Measurements from ENCODE around the gene SORCS1. TPM values are rescaled to one million over a fixed set of nuclear protein-coding genes. Genes with fewer than 3 reads are reported as not detected.

Gene SORCS1
- total and polyA plus RNA-seq, 2 experiments from 2014 or later, result 2.9 to 8.9 TPM

- DNase-seq (ENCODE audit: low spot score) (no peak), ATAC-seq (peak; percentile 80)
- H3K27me3 ChIP-seq (ENCODE audit: insufficient read depth), result no peaks in the 10 kb centered on the region
These were observed 151.1 kb downstream of the SORCS1 start for GRCh38 chr10:107013258-107014006.

More at GRCh38 chr10:107013258-107014006, 151.1 kb downstream of the SORCS1 start:
- Histone ChIP-seq H3K4me3 (no peak overlapping the region), H2AFZ (no peak overlapping the region), H3K79me2 (replicated peaks; ENCODE audit: insufficient read depth) (no peaks in the 10 kb centered on the region), H3K27ac (ENCODE audit: low read depth) (no peak overlapping the region), H3K4me1 (ENCODE audit: insufficient read depth) (peaks cover 3% of the 10 kb centered on the region; the same call in 1 of the 2 replicates), H3K4me2 (no peak overlapping the region), H4K20me1 (replicated peaks; ENCODE audit: insufficient read depth) (no peaks in the 10 kb centered on the region), H3F3A (replicated peaks; ENCODE audit: low read depth) (no peaks in the 10 kb centered on the region), H3K36me3 (ENCODE audit: insufficient read depth) (no peaks in the 10 kb centered on the region; the same call in 1 of the 2 replicates), H3K9me2 (ENCODE audit: insufficient read depth) (no peaks in the 10 kb centered on the region)
- Mint-ChIP-seq H3K4me1 (peaks cover 26% of the 10 kb centered on the region), H3K4me3 (no peak overlapping the region), H3K27ac (no peak overlapping the region), H3K36me3 (ENCODE audit: low read depth) (no peaks in the 10 kb centered on the region), H3K9me3 (peaks cover 2% of the 10 kb centered on the region; the same call in 1 of the 3 replicates), H3K27me3 (ENCODE audit: insufficient read depth, low read depth, poor library complexity) (peaks cover 3% of the 10 kb centered on the region)
- no peak for TF ChIP-seq ETS1 (IDR thresholded peaks at IDR 0.05)
- no peak for TF ChIP-seq EZH2 (IDR thresholded peaks at IDR 0.05; ENCODE audit: low read depth, unreplicated experiment)
- no peak for TF ChIP-seq NANOG (IDR thresholded peaks at IDR 0.05; ENCODE audit: borderline replicate concordance)
- no peak for TF ChIP-seq EZH2phosphoT487 (IDR thresholded peaks at IDR 0.05; ENCODE audit: unreplicated experiment)
- no peak for TF ChIP-seq CREB1 (CRISPR knock-in tag; IDR thresholded peaks at IDR 0.05; ENCODE audit: low read depth)
- TF ChIP-seq JUNB (IDR thresholded peaks at IDR 0.05; ENCODE audit: unreplicated experiment), result no peak
- TF ChIP-seq ZNF462 (CRISPR knock-in tag; IDR thresholded peaks at IDR 0.05), result no peak

All from GM23338 (cell line).